Inferior parietal cortex (tissue), 1 donor: ENCODE results near the gene NTSR1.

Experiments used
- DNase-seq: peaks from one replicate; pipeline ENCODE4 v3.0.0-alpha.2; 2016; ENCODE audit errors: extremely low spot score

The NTSR1 gene

DNA sequence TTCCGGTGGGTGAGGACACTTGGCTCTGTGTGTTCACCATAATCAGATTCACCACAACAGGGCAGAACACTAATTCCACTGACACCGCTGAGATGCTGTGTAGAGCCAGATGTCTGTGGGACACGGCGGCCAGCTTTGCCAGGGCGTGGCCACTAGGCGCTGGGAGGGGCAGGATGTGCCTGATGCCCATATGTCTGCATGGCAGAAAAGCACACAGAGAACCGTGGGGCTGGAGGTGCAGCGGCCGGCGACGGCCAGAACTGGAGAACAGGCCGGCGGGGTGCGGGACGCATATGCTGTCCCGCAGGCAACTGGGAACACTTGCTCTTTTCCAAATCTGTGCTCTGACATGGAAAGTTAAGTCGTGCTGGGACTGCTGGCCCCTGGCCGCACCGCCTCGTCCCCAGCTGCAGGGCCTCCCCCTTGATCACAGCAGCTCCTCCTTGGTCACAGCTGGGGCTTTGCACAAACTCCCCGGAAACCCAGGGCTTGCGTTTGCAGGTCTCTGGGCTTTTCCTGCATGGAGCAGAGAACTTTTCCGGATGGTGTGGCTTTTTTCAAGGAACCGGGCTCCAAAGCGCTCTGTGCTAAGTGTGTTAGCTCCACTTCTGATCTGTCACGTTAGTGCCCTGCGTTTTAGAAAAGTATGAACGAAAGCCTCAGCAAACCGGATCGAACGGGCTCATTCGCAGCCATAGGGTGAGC lies 31.1 kb downstream of the NTSR1 start:
- peak; percentile 8 for DNase-seq

GRCh38 chr20:62740286-62741141 lies 31.9 kb downstream of the NTSR1 start:
- DNase-seq, result peak; percentile 4

DNA sequence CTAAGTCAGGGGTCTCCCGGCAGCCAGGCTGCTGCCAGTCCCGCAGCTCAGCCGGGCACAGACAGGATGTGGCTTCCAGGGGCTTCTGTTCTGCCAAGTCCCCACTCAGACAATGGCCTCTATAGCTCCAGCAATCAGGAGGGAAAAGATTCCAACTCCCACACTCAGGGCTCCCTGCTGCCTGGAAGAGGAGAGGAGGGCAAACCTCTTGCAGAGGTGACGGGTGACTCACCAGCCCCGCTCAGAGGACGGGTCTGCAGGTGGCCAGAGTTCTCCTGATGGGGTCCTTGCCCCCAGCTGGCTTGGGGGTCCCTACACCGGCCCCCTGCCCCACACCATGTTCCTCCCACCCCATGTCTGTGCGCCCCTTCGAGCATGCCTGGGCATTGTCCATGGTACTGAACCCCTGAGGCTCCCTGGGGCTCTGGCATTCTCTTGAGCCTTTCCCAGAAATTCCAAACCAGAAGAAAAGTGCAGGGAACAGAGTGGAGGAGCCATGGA lies 32.6 kb downstream of the NTSR1 start:
- no peak for DNase-seq

GRCh38 chr20:62741701-62742491 lies 33.3 kb downstream of the NTSR1 start:
- DNase-seq, result no peak

- DNase-seq, result no peak
These were observed 33.9 kb downstream of the NTSR1 start for GRCh38 chr20:62742550-62742949.

DNA sequence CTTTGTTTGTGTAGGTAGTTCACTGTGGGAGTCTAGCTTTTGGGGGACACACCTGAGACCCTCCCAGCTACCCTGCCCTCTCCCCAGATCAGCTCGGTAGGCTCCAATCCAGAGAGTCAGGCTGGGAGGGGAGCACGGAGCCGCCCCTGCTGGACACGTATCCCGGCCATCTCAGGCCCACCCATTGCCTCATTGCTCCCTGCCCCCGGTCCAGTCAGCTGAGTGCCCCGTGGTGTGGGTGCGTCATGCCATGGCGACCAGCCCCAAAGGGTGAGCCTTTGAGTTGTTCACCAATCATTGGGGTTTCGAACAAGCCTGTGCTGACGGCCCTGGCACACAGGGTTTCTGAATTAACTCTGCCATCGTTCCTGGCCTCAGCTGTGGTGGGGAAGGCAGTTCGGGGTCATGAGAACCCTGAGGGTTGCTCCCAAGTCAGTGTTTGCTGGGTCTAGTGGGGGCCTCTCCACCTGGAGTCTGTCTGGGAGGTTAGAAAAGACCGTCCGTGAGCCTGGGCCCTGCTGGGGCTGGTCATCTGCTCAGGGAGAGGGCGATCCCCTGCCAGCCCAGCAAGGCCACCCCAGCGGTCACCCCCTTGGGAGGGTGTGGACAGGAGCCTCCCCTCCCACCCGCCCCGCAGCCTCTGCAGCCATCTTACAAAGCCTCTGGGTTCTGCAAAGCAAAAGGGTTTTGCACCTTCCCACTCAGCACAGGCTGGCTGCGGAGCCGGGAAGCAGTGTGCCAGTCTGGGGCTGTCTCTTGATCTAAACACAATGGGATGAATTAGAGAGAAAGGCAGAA lies 34.5 kb downstream of the NTSR1 start:
- no peak for DNase-seq

DNA sequence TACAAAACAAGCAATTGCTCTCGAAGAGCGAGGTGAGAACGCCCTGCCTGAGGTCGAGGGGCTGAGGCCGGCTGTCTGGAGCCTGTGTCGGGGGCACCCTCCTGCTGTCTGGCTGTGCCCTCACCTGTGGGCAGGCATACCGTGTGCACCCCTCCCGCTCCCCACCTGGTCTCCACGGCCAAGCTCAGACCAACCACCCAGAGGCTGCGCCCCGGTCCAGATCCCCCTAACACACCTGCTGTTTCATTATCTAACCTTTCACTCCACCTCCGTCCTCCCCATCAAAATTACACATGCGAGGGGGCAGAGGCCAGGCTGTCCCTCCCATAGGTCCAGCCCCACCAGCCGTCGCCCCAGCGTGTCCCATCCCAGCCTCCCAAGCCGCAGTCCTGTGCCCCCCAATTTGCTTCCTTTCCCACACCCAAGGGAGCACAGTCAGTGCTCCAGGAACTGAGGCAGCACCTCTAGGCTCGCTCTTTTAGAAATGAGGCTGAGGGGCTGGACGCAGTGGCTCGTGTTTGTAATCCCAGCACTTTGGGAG lies 35.2 kb downstream of the NTSR1 start:
- no peak for DNase-seq

GRCh38 chr20:62744741-62745191 lies 36.1 kb downstream of the NTSR1 start:
- no peak for DNase-seq

DNA sequence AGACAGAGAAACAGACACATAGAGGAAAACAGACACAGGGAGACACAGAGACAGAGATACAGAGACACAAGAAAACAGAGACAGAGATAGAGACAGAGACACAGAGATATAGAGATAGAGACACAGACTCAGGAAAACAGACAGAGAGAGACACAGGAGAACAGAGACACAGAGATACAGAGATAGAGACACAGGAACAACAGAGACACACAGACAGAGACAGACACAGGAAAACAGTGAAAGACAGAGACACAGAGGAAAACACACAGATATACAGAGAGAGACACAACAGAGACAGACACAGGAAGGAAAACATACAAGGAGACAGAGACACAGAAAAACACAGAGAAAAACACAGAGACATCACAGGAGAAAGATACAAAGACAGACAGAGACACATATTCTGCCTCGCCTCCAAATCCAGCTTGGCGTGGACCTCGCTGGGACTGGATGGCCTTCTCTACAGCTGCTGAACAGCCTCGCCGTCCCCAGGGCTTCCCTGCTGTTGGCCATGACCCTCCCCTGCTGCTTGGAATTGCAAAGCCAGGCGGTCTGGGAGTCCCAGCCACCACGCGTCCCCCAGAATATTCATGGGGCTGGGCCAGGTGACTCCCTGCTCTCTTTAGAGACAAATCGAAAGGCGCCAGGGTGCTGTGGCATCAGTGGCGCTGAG lies 36.8 kb downstream of the NTSR1 start:
- no peak for DNase-seq

DNA sequence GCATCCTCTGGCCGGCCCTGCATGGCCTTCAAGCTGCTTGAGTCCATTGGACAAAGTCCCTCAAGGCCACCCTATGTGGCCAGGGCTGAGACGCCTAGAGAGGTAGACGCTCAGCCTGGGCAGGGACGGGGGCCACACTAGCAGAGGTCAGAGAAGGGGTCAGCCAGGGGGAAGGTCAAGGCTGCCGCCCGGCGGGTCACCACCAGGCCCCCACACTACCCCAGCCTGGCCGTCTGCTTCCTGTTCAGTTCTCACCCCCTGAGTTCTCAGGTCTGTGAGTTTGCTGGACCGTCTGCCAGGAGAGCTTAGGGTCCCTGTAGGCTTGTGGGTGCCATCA lies 37.3 kb downstream of the NTSR1 start:
- DNase-seq, result no peak

GRCh38 chr20:62748311-62748710 lies 39.7 kb downstream of the NTSR1 start:
- no peak for DNase-seq

DNA sequence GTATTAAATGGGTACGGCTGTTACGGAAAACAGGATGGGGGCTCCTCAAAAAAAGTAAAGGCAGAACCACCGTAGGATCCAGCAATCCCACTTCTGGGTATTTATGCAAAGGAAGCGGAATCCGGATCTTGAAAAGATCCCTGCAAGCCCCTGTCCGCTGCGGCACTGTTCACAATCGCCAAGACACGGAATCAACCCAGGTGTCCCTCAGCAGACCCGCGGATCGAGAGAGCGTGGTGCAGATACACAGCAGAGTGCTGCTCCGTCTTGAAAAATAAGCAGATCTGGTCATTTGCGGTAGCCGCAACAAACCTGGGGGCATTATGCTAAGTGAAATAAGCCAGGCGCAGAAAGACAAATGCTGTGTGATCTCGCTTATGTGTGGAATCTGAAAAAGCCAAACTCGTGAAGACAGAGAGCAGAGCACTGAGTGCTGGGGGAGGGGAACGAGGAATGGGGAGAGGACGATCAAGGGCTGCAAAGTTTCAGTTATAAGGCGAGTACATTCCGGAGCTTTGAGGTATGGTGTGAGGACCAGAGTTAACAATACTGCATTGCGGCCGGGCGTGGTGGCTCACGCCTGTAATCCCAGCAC lies 41.3 kb downstream of the NTSR1 start:
- DNase-seq, result no peak

DNA sequence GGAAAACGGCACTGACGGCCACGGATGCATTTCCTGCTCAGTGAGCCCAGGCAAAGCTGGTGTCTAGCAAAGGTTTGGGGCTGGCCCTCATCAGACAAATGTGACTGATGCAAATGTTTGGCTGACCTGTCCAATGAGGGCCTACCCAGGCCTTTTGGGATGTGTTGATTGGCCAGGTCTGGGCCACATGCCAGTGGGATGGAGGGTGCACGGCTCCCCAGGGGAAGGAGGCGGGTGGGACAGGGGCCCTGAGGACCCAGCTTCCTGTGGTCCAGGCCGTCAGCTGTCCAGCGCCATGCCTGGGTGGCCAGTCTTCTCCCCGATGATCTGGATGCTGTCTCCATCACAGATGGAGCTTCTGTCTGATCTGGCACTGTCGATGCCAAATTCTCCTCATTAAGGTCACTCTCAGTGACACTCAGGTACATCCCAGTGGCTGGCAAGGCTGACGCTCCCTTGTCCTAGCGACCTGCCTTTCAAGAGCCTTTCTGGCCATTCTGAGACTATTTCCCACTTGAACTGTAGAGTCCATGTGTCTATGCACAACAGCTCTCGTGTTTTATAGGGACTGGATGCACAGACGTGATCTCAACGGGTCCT lies 43.0 kb downstream of the NTSR1 start:
- no peak for DNase-seq

GRCh38 chr20:62752181-62752670 lies 43.6 kb downstream of the NTSR1 start:
- no peak for DNase-seq

GRCh38 chr20:62752671-62753501 lies 44.2 kb downstream of the NTSR1 start:
- DNase-seq, result no peak

DNA sequence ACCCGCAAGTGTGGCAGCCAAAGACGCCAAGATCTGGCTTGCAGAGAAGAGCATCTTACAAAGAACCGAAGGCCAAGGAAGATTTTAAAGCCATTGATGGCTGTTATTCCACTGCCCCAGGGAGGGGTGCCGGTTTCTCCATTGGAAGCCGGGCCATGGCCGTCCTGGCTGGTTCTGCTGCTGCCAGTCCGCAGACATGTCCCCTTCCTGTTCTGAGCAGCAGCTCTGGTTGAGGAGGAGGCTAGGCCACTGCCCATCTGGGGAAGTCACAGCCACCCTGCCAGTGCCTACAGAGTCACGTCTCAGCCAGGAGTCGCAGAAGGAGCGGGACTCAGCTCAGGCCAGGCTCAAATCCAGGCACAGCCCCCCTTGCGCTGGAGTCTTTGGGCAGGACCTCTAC lies 45.0 kb downstream of the NTSR1 start:
- DNase-seq, result no peak

DNA sequence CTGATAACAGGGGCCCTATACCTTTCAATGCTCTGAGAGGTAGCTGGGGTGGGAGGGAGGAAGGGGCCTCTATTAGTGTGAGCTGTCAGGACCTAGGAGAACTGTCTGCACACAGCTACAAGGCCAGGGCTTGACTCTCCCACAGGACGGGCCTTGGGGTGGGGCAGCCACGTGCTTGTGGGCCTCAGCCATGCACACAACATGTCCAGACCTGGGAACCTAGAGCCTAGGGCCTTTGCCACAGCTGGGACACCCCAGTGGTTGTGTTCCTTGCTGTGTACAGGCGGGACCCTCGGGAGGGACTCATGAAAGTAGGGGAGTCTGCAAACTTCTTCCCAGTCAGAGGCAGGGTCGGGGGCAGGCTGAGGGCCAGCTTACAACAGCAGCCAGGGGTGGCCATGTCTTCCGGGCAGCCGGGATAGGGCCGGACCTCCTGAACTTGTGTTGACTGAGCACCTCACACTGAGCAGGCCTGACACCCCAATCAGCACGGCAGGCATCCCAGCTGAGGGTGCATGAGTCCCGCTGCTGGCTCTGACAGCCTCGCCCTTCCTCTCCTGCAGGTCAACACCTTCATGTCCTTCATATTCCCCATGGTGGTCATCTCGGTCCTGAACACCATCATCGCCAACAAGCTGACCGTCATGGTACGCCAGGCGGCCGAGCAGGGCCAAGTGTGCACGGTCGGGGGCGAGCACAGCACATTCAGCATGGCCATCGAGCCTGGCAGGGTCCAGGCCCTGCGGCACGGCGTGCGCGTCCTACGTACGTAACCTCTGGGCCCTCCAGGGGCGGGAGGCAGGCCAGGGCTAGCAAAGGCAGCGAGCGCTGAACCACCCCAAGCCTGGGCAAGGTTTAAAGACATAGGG lies 45.7 kb downstream of the NTSR1 start:
- DNase-seq, result no peak

DNA sequence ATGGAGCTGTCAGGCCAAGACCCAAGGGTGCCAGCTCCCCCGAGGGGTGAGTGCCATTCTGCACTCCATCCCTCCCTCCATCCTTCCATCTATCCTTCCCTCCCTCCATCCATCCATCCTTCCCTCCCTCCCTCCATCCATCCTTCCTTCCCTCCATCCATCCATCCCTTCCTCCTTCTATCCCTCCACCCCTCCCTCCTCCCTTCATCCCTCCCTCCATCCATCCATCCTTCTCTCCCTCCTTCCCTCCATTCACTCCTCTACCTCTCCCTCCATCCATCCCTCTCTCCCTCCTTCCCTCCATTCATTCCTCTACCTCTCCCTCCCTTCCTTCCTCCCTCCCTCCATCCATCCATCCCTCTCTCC lies 46.3 kb downstream of the NTSR1 start:
- no peak for DNase-seq
